Panc1 (cell line): ENCODE data around the gene SNIP1. TPM values are rescaled to one million over a fixed set of nuclear protein-coding genes. Genes with fewer than 3 reads are reported as not detected.

Experiments
- ATAC-seq: fragments of 200-7000 bp; cut with Tn5 transposase; 2 replicates; pipeline ENCODE4 v1.9.1; 2020; ENCODE audit warnings: mild to moderate bottlenecking, moderate library complexity
- BruUV-seq: library from RNA; stranded (reverse); fragments of 400-500 nt; replicated peaks from 2 replicates; lab custom pipeline; 2021; lab: Mats Ljungman, UMichigan
- CTCF ChIA-PET: fragments of 300-600 bp; sonication (Branson Sonifier 250); formaldehyde crosslinking; loops from one replicate; lab custom pipeline; 2022; ENCODE audit warnings: antibody characterized with exemption; lab: Charles Lee
- POLR2A ChIA-PET: fragments of 300-600 bp; sonication (Branson Sonifier 250); formaldehyde crosslinking; loops from one replicate; lab custom pipeline; 2022; ENCODE audit warnings: antibody characterized with exemption; lab: Charles Lee
- DNase-seq: peaks from one replicate; pipeline ENCODE4 v3.0.0-alpha.2; 2010; ENCODE audit warnings: low read depth, low spot score
- H3K27ac ChIP-seq: 2 replicates; pipeline ENCODE4 v1.5.1; 2011; ENCODE audit warnings: mild to moderate bottlenecking, low read length, inconsistent platforms
- H3K27me3 ChIP-seq: fragments of 200-500 bp; sonication (Bioruptor generic); 2 replicates; pipeline ENCODE4 v1.6.0; 2014; ENCODE audit warnings: low read length, inconsistent platforms; ENCODE audit not compliant: control insufficient read depth, insufficient read depth
- H3K36me3 ChIP-seq: fragments of 200-500 bp; sonication (Bioruptor generic); 2 replicates; pipeline ENCODE4 v1.5.1; 2014; ENCODE audit warnings: inconsistent platforms, mild to moderate bottlenecking, low read length, moderate library complexity; ENCODE audit not compliant: control insufficient read depth, insufficient read depth
- H3K4me1 ChIP-seq: 2 replicates; pipeline ENCODE4 v1.5.1; 2011; ENCODE audit warnings: inconsistent platforms, mild to moderate bottlenecking, low read length, moderate library complexity; ENCODE audit not compliant: control insufficient read depth, insufficient read depth
- H3K4me3 ChIP-seq, 2 experiments: 2 replicates each; pipeline ENCODE4 v1.5.1; 2011 to 2012; ENCODE audit warnings: low read depth in 2 of 2, low read length in 2 of 2, mild to moderate bottlenecking in 2 of 2, inconsistent platforms in 1 of 2, moderate library complexity in 1 of 2
- H3K9me3 ChIP-seq: fragments of 200-500 bp; sonication (Bioruptor generic); 2 replicates; pipeline ENCODE4 v1.5.1; 2014; ENCODE audit warnings: low read depth, mild to moderate bottlenecking, inconsistent platforms, low read length, moderate library complexity; ENCODE audit not compliant: control insufficient read depth, insufficient read depth
- CTCF ChIP-seq: fragments of 450-650 bp; IDR thresholded peaks from 2 replicates; pipeline ENCODE4 v1.5.1; 2017; ENCODE audit warnings: mild to moderate bottlenecking
- POLR2AphosphoS5 ChIP-seq: IDR thresholded peaks from 2 replicates; pipeline ENCODE4 v1.6.1; 2012; ENCODE audit warnings: mild to moderate bottlenecking, low read depth, low read length, moderate library complexity
- REST ChIP-seq, 2 experiments: IDR thresholded peaks; 2 replicates each; pipeline ENCODE4 v1.6.1; 2011 to 2012; ENCODE audit warnings: low read depth in 2 of 2, control low read depth in 1 of 2, low read length in 1 of 2, mild to moderate bottlenecking in 1 of 2, moderate library complexity in 1 of 2; ENCODE audit not compliant: insufficient read depth in 1 of 2
- SIN3A ChIP-seq: IDR thresholded peaks from 2 replicates; pipeline ENCODE4 v1.6.1; 2012; ENCODE audit warnings: low read depth, mild to moderate bottlenecking, low read length, moderate library complexity, borderline replicate concordance; ENCODE audit not compliant: insufficient read depth
- TCF7L2 ChIP-seq: IDR thresholded peaks from 2 replicates; pipeline ENCODE4 v1.6.1; 2011; ENCODE audit warnings: mild to moderate bottlenecking, low read depth, low read length, inconsistent platforms
- in situ Hi-C: cut with HindIII; loops from 2 replicates; pipeline ENCODE4 v1.10.0; 2016; ENCODE audit warnings: low sequenced_read_pairs, low pct_unique_long_range_greater_than_20kb
- intact Hi-C: fragments of 100-400 bp; cut with micrococcal nuclease; formaldehyde crosslinking; loops from one replicate; pipeline ENCODE4 v1.10.0; 2022; ENCODE audit not compliant: unreplicated experiment
- total RNA-seq: library from RNA; stranded (reverse); gene quantifications from one replicate; pipeline ENCODE4 v1.2.1, GENCODE V29; 2021; ENCODE audit not compliant: unreplicated experiment

The SNIP1 gene
- total RNA-seq, 1 experiment from 2014 or later = 21.4 TPM

DNA sequence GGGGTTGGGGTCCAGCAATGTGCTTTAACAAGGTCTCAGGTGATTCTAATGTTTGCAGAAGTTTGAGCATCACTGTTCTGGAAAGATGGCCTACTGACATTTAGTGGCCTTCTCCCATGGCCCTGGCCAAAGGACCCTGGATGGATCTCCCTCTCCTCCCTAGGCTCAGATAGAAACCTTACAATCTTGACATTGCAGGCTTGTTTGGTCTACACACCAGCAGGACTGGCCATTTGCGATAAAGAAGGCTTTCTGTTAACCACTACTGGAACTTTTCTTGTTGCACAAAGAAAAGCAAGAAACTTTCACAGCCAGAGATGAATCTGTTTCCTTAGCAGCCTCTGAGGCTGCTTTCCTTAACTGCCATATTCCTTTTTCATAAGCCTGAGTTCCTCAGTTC lies 8.9 kb upstream of the SNIP1 start:
- Histone ChIP-seq H3K36me3 (peaks cover 20% of the 10 kb centered on the region), H3K27me3 (no peaks in the 10 kb centered on the region), H3K27ac (no peak overlapping the region), H3K9me3 (no peaks in the 10 kb centered on the region), H3K4me1 (no peaks in the 10 kb centered on the region), H3K4me3 (no peak overlapping the region)
- ChIA-PET POLR2A (no interaction called here), CTCF (interaction anchor here (1.0 kb wide), 1 partner anchor 120 kb away, joined by 3 read pairs; no protein-coding TSS in a partner anchor)
- no TSS peak for BruUV-seq
- TF ChIP-seq REST (IDR thresholded peaks at IDR 0.05; ENCODE audit: insufficient read depth in 1 of 2, low read depth in 2 of 2, low read length in 1 of 2) (no peak), CTCF (no peak), TCF7L2 (no peak), POLR2AphosphoS5 (no peak), SIN3A (no peak)
- no peak for DNase-seq
- in situ Hi-C loops (no loop called here), intact Hi-C loops (no loop called here)
- ATAC-seq = no peak

- in situ Hi-C loops = no loop called here
- BruUV-seq = no TSS peak
- no peaks in the 10 kb centered on the region for H3K9me3 ChIP-seq
- no peak overlapping the region for H3K4me3 ChIP-seq
- intact Hi-C loops = no loop called here
- H3K36me3 ChIP-seq = peaks cover 8% of the 10 kb centered on the region; the same call in 1 of the 2 replicates
- ATAC-seq = peak; percentile 85
- POLR2A ChIA-PET = no interaction called here
- H3K27ac ChIP-seq = no peak overlapping the region
- no peaks in the 10 kb centered on the region for H3K4me1 ChIP-seq
- TF ChIP-seq REST (IDR thresholded peaks at IDR 0.05; ENCODE audit: insufficient read depth in 1 of 2, low read depth in 2 of 2, low read length in 1 of 2) (no peak), SIN3A (no peak), TCF7L2 (no peak), POLR2AphosphoS5 (peak; percentile 31), CTCF (peak; percentile 89)
- CTCF ChIA-PET = no interaction called here
- no peaks in the 10 kb centered on the region for H3K27me3 ChIP-seq
- DNase-seq = no peak
These were observed 7.3 kb upstream of the SNIP1 start for GRCh38 chr1:37561133-37562132.
